ENCODE measurements around the gene RPH3AL. TPM values are rescaled to one million over a fixed set of nuclear protein-coding genes. Genes with fewer than 3 reads are reported as not detected.
A peak's percentile ranks its signal among the peaks of the same experiment; 100 is the strongest.

The RPH3AL gene
- total and polyA plus RNA-seq, 4 experiments from 2014 or later: 1.7 to 5.9 (median 4.0) TPM

DNA sequence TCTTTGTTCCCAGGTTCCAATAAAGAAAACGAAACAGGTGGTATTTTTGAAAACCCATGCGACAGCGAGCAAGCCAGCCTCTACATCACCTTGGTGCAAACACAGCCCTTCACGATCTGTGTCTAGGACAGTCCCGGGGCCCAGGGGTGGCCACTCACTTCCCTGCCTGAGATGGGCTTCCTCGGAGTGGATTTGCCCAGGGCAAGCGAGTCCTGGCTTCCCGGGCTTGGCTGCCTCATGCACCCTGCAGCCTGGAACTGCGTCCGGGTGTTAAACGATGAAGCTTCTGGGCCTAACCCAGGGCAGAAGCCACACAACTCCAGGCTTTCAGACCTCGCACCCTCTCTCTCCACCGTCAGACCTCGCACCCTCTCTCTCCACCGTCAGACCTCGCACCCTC is 66.0 kb downstream of the RPH3AL start:
- Mint-ChIP-seq H3K4me1 (peaks cover 0 to 1% (median 0%) of the 10 kb centered on the region in 4 donors), H3K36me3 (no peaks in the 10 kb centered on the region), H3K4me3 (no peak overlapping the region), H3K27me3 (no peaks in the 10 kb centered on the region), H3K27ac (no peak overlapping the region), H3K9me3 (no peaks in the 10 kb centered on the region)
- no peaks in the 10 kb centered on the region for H3K4me1 ChIP-seq (ENCODE audit: insufficient read depth, low read length)
- POLR2A ChIA-PET (ENCODE audit: partially characterized antibody): no interaction called here
- H3K27me3 ChIP-seq (ENCODE audit: insufficient read depth, low read length): no peaks in the 10 kb centered on the region
- no peak overlapping the region for H3K4me3 ChIP-seq (ENCODE audit: low read length in 2 of 2)
- intact Hi-C loops (cut with micrococcal nuclease): no loop called here
- DNase-seq: no peak
- CTCF ChIA-PET (ENCODE audit: partially characterized antibody): no interaction called here
- no peaks in the 10 kb centered on the region for H3K36me3 ChIP-seq (ENCODE audit: insufficient read depth, low read length)
- H3K27ac ChIP-seq (ENCODE audit: low read depth, low read length): no peak overlapping the region
- H3K9me3 ChIP-seq (ENCODE audit: control insufficient read depth in 1 of 2, low read length in 2 of 2): no peaks in the 10 kb centered on the region

DNA sequence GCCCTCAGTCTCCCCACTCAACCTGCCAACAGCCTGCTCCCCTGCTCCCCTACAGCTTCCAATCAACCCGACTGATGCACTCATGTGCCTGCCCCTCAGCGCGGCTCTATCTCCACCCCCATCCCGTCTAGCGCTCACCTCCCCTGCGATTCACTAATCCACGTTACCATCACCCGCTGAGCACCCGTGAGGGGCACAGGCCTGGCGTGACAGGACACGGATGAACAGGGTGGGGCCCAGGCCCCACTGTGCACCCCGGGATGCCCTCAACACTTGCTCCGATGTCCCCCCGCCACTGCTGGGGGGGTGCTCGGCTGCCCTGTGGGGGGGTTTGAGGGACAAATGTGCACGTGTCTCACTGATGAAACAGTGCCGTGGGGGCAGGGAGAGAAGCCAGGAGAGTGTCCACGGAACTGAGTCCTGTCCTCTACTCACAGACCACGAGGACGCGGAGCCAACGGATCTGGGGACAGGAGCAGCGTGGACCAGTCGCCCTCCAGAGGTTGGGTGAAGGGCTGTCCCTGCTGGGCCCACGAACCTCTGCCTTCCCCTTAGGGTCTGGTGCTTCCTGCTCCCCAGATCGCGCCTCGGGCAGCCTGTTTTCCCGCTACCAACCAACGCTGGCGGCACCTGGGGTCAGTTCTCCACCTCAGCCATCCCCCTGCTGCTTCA is 66.7 kb downstream of the RPH3AL start:
- no peaks in the 10 kb centered on the region for H3K9me3 Mint-ChIP-seq
- H3K4me3 Mint-ChIP-seq: no peak overlapping the region
- no peaks in the 10 kb centered on the region for H3K27me3 Mint-ChIP-seq
- H3K27me3 ChIP-seq (ENCODE audit: insufficient read depth, low read length): no peaks in the 10 kb centered on the region
- intact Hi-C loops (cut with micrococcal nuclease): no loop called here
- H3K27ac ChIP-seq (ENCODE audit: low read depth, low read length): no peak overlapping the region
- H3K36me3 Mint-ChIP-seq: no peaks in the 10 kb centered on the region
- CTCF ChIA-PET (ENCODE audit: partially characterized antibody): no interaction called here
- DNase-seq: no peak
- H3K4me3 ChIP-seq (ENCODE audit: low read length in 2 of 2): no peak overlapping the region
- H3K9me3 ChIP-seq (ENCODE audit: control insufficient read depth in 1 of 2, low read length in 2 of 2): no peaks in the 10 kb centered on the region
- no peaks in the 10 kb centered on the region for H3K36me3 ChIP-seq (ENCODE audit: insufficient read depth, low read length)
- peaks cover 0 to 1% (median 0%) of the 10 kb centered on the region in 4 donors for H3K4me1 Mint-ChIP-seq
- no peak overlapping the region for H3K27ac Mint-ChIP-seq
- no peaks in the 10 kb centered on the region for H3K4me1 ChIP-seq (ENCODE audit: insufficient read depth, low read length)
- POLR2A ChIA-PET (ENCODE audit: partially characterized antibody): no interaction called here

DNA sequence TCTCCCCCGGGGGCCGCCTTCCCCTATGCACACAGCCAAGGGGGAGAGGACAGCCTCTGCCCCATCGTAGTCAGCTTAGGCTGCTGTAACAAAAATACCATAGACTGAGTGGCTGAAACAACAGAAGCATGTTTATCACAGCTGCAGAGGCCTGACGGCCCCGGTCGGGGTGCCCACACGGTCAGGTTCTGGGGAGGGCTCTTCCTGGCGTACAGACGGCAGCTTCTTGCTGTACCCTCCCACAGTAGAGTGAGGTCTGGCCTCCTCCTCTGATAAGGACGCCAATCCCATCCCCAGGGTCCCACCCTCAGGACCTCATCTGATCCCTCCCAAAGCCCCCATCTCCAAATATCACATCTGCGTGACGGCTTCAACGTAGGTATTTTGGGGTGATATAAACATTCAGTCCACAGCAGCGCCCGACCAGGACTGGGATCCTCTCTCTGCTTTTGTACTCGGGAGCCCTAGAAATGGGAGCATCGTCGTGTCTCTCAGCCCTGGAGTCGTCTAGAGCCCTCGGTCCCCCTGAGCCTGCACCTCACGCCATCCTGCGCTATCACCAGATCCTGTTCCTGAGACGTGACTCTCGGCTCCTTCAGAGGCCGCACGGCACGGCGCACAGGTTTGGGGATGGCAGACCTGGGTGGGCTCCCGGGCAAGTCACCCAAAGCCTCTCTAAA is 67.8 kb downstream of the RPH3AL start:
- Histone ChIP-seq H3K4me3 (ENCODE audit: low read length in 2 of 2) (no peak overlapping the region), H3K4me1 (ENCODE audit: insufficient read depth, low read length) (no peaks in the 10 kb centered on the region), H3K36me3 (ENCODE audit: insufficient read depth, low read length) (no peaks in the 10 kb centered on the region), H3K9me3 (ENCODE audit: control insufficient read depth in 1 of 2, low read length in 2 of 2) (no peaks in the 10 kb centered on the region), H3K27ac (ENCODE audit: low read depth, low read length) (no peak overlapping the region), H3K27me3 (ENCODE audit: insufficient read depth, low read length) (no peaks in the 10 kb centered on the region)
- peaks cover 0 to 1% (median 0%) of the 10 kb centered on the region in 4 donors for H3K4me1 Mint-ChIP-seq
- intact Hi-C loops (cut with micrococcal nuclease): no loop called here
- no peaks in the 10 kb centered on the region for H3K36me3 Mint-ChIP-seq
- no peak overlapping the region for H3K4me3 Mint-ChIP-seq
- no peaks in the 10 kb centered on the region for H3K27me3 Mint-ChIP-seq
- POLR2A ChIA-PET (ENCODE audit: partially characterized antibody): no interaction called here
- CTCF ChIA-PET (ENCODE audit: partially characterized antibody): no interaction called here
- DNase-seq: no peak
- no peaks in the 10 kb centered on the region for H3K9me3 Mint-ChIP-seq
- no peak overlapping the region for H3K27ac Mint-ChIP-seq

DNA sequence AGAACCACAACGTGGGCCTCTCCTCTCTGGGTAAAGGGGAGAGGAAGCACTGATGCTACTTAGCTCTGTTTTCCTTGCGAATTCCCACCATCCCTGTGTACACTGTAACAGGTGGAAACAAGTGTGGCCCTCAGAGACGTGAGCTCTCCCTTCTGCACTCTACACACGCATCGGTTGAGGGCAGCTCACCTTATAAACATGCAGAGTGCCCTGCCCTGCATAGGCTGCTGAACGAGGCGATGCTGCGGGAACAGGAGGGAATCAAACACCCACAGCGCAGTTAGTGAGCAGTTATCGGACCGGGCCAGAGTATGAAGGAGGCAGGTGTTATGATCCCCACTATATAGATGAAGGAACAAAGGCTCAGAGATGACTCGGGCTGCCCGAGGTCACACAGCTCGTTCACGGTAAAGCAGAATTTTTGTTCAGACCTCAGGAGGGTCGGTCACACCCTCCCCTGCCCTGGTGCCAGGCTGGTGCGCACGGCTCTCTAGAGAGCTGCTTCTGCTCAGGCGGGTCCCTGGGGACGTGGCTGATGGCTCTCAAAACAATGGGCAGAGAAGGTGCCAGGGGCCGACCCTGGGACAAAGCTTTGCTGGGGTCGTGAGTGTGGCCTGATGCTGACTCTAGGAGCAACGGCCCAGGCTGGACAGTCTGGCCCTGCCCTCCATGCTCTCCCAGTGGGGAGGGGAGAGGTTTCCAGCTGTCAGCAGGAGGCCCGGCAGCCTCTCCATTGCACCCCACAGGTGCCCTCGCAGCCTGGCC is 68.5 kb downstream of the RPH3AL start:
- no peaks in the 10 kb centered on the region for H3K27me3 Mint-ChIP-seq
- no peaks in the 10 kb centered on the region for H3K4me1 Mint-ChIP-seq
- no peaks in the 10 kb centered on the region for H3K9me3 Mint-ChIP-seq
- H3K4me3 ChIP-seq (ENCODE audit: low read length in 2 of 2): no peak overlapping the region
- H3K4me3 Mint-ChIP-seq: no peak overlapping the region
- no peak overlapping the region for H3K27ac ChIP-seq (ENCODE audit: low read depth, low read length)
- H3K4me1 ChIP-seq (ENCODE audit: insufficient read depth, low read length): no peaks in the 10 kb centered on the region
- ChIA-PET CTCF (ENCODE audit: partially characterized antibody) (no interaction called here), POLR2A (ENCODE audit: partially characterized antibody) (no interaction called here)
- intact Hi-C loops (cut with micrococcal nuclease): no loop called here
- H3K36me3 ChIP-seq (ENCODE audit: insufficient read depth, low read length): no peaks in the 10 kb centered on the region
- no peak for DNase-seq
- no peaks in the 10 kb centered on the region for H3K36me3 Mint-ChIP-seq
- no peaks in the 10 kb centered on the region for H3K27me3 ChIP-seq (ENCODE audit: insufficient read depth, low read length)
- peak overlapping the region in 1 of 7 donors; percentile 32 for H3K27ac Mint-ChIP-seq
- H3K9me3 ChIP-seq (ENCODE audit: control insufficient read depth in 1 of 2, low read length in 2 of 2): no peaks in the 10 kb centered on the region

GRCh38 chr17:282912-283882 is 69.4 kb downstream of the RPH3AL start:
- ChIA-PET POLR2A (ENCODE audit: partially characterized antibody) (no interaction called here), CTCF (ENCODE audit: partially characterized antibody) (no interaction called here)
- Mint-ChIP-seq H3K27ac (peak overlapping the region in 2 of 7 donors; percentile 36 to 57), H3K4me1 (no peaks in the 10 kb centered on the region), H3K4me3 (no peak overlapping the region), H3K36me3 (no peaks in the 10 kb centered on the region), H3K27me3 (no peaks in the 10 kb centered on the region), H3K9me3 (no peaks in the 10 kb centered on the region)
- H3K36me3 ChIP-seq (ENCODE audit: insufficient read depth, low read length): no peaks in the 10 kb centered on the region
- no peaks in the 10 kb centered on the region for H3K9me3 ChIP-seq (ENCODE audit: control insufficient read depth in 1 of 2, low read length in 2 of 2)
- no peak for DNase-seq
- no peak overlapping the region for H3K27ac ChIP-seq (ENCODE audit: low read depth, low read length)
- no peaks in the 10 kb centered on the region for H3K27me3 ChIP-seq (ENCODE audit: insufficient read depth, low read length)
- intact Hi-C loops (cut with micrococcal nuclease): no loop called here
- no peak overlapping the region for H3K4me3 ChIP-seq (ENCODE audit: low read length in 2 of 2)
- H3K4me1 ChIP-seq (ENCODE audit: insufficient read depth, low read length): no peaks in the 10 kb centered on the region

DNA sequence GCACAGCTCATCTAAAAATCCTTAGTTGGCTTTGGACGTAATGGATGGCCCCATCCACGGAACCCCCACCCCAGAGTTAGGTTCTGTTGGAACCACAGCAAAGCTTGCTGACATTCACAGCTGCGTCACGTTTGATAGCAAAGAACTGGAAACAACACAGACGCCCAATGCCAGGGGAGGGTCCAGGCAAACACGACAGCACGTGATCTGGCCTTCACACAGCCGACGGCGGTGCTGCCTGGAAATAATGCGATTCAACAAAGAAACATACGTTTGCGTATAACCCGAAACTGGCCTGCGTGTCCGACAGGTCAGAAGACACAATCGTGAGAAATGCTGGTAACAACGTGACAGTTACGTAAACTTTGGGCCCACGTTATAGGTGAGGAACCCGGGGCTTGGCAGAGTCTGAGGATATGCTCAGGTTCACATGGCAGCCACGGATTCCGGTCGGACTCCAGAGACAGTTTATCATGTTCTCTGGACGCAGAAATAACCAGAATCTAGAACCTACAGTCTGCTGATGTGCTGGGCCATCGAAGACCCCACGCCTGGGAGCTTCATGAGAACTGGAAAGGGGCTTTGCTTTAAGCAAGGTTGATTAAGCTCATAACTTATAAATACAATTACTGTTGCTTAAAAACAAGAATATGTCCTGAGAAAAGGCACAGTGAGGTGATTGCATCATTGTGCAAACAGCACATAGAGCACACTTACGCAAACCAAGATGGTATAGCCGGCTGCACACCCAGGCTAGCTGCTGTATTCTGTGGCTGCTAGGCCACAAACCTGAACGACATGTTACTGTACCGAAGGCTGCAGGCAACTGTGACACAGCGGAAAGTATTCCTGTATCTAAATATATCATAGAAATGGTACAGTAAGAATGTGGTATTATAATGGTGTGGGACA is 70.4 kb downstream of the RPH3AL start:
- no peaks in the 10 kb centered on the region for H3K9me3 Mint-ChIP-seq
- Histone ChIP-seq H3K9me3 (ENCODE audit: control insufficient read depth in 1 of 2, low read length in 2 of 2) (no peaks in the 10 kb centered on the region), H3K36me3 (ENCODE audit: insufficient read depth, low read length) (no peaks in the 10 kb centered on the region), H3K27me3 (ENCODE audit: insufficient read depth, low read length) (no peaks in the 10 kb centered on the region), H3K4me3 (ENCODE audit: low read length in 2 of 2) (no peak overlapping the region), H3K27ac (ENCODE audit: low read depth, low read length) (no peak overlapping the region), H3K4me1 (ENCODE audit: insufficient read depth, low read length) (no peaks in the 10 kb centered on the region)
- POLR2A ChIA-PET (ENCODE audit: partially characterized antibody): no interaction called here
- no peak for DNase-seq
- H3K4me1 Mint-ChIP-seq: no peaks in the 10 kb centered on the region
- H3K27ac Mint-ChIP-seq: peak overlapping the region in 1 of 7 donors; percentile 57
- intact Hi-C loops (cut with micrococcal nuclease): no loop called here
- no peaks in the 10 kb centered on the region for H3K27me3 Mint-ChIP-seq
- CTCF ChIA-PET (ENCODE audit: partially characterized antibody): no interaction called here
- H3K36me3 Mint-ChIP-seq: no peaks in the 10 kb centered on the region
- H3K4me3 Mint-ChIP-seq: no peak overlapping the region

Measured in CD4-positive, alpha-beta memory T cell (primary cell).